Common myeloid progenitor, CD34-positive (primary cell): Measurements from ENCODE around the gene RYK.

Experiments used
- CTCF ChIA-PET: fragments of 350-600 bp; sonication (Branson Sonifier 250); formaldehyde crosslinking; loops from one replicate; lab custom pipeline; 2021; ENCODE audit warnings: antibody characterized with exemption; lab: Charles Lee
- POLR2A ChIA-PET: fragments of 350-600 bp; sonication (Branson Sonifier 250); formaldehyde crosslinking; loops from one replicate; lab custom pipeline; 2021; ENCODE audit warnings: antibody characterized with exemption; lab: Charles Lee
- DNase-seq, 3 donors: peaks; one replicate each; pipeline versions ENCODE4 v3.0.0 to v3.0.0-alpha.2; 2013
- H3K27ac ChIP-seq, 2 experiments: 1 replicate in 1 of 2; 2 replicates in 1 of 2; pipeline ENCODE4 v1.7.0; 2013; ENCODE audit warnings: inconsistent platforms in 2 of 2, low read length in 2 of 2, mild to moderate bottlenecking in 2 of 2, low read depth in 1 of 2, moderate library complexity in 1 of 2; ENCODE audit not compliant: severe bottlenecking in 2 of 2, insufficient read depth in 1 of 2, poor library complexity in 1 of 2
- H3K27me3 ChIP-seq, 5 experiments: replicated peaks in 2 of 5; 1 replicate in 3 of 5; 2 replicates in 2 of 5; pipeline versions ENCODE4 v1.6.1 to v1.7.0; 2013; ENCODE audit warnings: low read length in 4 of 5, mild to moderate bottlenecking in 2 of 5, moderate library complexity in 2 of 5, inconsistent platforms in 1 of 5; ENCODE audit not compliant: insufficient read depth in 5 of 5, control insufficient read depth in 4 of 5
- H3K36me3 ChIP-seq, 4 experiments: 1 replicate in 2 of 4; 2 replicates in 2 of 4; pipeline versions ENCODE4 v1.6.1 to v1.7.0; 2013; ENCODE audit warnings: low read length in 3 of 4, control low read depth in 1 of 4, mild to moderate bottlenecking in 1 of 4; ENCODE audit not compliant: control insufficient read depth in 4 of 4, insufficient read depth in 4 of 4
- H3K4me1 ChIP-seq, 4 experiments: 1 replicate in 3 of 4; 2 replicates in 1 of 4; pipeline versions ENCODE4 v1.6.1 to v1.7.1; 2013; ENCODE audit warnings: low read length in 3 of 4, mild to moderate bottlenecking in 3 of 4, control low read depth in 1 of 4, inconsistent platforms in 1 of 4, moderate library complexity in 1 of 4; ENCODE audit not compliant: control insufficient read depth in 4 of 4, insufficient read depth in 4 of 4; ENCODE audit errors: control extremely low read depth in 1 of 4
- H3K4me3 ChIP-seq, 7 experiments: 1 replicate in 4 of 7; 2 replicates in 3 of 7; pipeline versions ENCODE4 v1.5.1 to v1.7.0; 2013; ENCODE audit warnings: mild to moderate bottlenecking in 7 of 7, low read length in 6 of 7, moderate library complexity in 6 of 7, inconsistent platforms in 2 of 7, low read depth in 2 of 7, control low read depth in 1 of 7; ENCODE audit not compliant: insufficient read depth in 4 of 7, control insufficient read depth in 1 of 7; ENCODE audit errors: extremely low read depth in 1 of 7
- H3K9me3 ChIP-seq, 5 experiments: 1 replicate in 4 of 5; 2 replicates in 1 of 5; pipeline versions ENCODE4 v1.6.1 to v1.7.1; 2013; ENCODE audit warnings: low read length in 4 of 5, mild to moderate bottlenecking in 2 of 5, inconsistent platforms in 1 of 5, low read depth in 1 of 5, moderate library complexity in 1 of 5; ENCODE audit not compliant: control insufficient read depth in 4 of 5, insufficient read depth in 2 of 5; ENCODE audit errors: control extremely low read depth in 1 of 5
- WGBS: methylation state at CpG from one replicate; pipeline ENCODE4 v1.1.5; 2013; ENCODE audit not compliant: insufficient coverage; 5-methylcytosine and 5-hydroxymethylcytosine counted together

Gene RYK

DNA sequence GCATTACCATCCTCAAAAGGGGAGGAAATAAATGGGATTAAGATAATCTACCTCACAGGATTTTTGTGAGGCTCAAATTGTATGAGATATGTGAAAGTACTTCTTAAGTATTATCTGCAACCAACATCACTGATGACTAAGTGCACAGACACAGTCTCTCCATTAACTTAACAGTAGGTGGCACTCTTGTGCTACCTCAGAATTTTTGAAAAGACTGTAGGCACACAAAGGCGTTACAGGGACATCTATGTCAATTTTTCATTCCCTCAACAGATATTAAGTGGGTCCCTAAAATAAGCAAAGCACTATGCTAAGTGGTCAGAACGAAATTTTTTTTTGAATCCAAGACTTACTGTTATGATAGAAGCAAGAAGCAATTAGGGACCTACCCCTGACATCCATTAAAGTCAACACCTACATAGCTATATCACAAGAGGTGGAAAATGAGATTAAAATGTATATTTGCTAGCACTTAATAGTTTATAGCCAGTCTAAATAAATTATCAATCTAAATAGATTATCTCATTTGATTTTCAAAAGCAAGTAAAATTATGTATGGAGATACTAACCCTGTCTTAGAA, 52.9 kb downstream of the RYK start:
- Histone ChIP-seq H3K36me3 (peaks cover 5 to 42% (median 20%) of the 10 kb centered on the region in 4 experiments), H3K27me3 (no peaks in the 10 kb centered on the region), H3K27ac (no peak overlapping the region), H3K9me3 (no peaks in the 10 kb centered on the region), H3K4me1 (no peaks in the 10 kb centered on the region), H3K4me3 (no peak overlapping the region)
- ChIA-PET POLR2A (no interaction called here), CTCF (interaction anchor here (1.1 to 5.1 kb wide), 5 partner anchors 9 to 269 kb away, joined by 3 to 44 read pairs (median 5); no protein-coding TSS in a partner anchor)
- 40% methylated on average over 1 of the region's 2 CpGs for WGBS
- peak; percentile 61 to 83 (median 79) for DNase-seq

DNA sequence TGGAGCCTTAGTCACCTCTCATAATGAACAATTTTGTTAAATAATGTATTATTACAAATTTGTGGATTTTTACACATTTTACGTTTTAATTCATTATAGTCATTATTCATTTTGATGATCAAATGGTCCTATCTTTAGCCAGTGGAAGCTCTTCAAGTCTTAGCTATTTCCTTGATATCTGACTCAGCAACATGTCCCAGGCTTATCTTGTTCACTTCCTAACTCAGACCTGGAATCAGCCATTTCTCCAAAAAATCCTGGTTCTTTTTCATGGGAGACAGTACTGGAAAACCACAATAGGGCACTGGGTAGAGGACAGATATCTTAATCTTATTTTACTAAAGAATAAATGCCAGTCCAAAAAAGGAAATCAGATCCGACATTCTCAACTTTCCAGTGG, 56.4 kb downstream of the RYK start:
- 86% methylated on average over 1 of the region's 2 CpGs for WGBS
- no peak overlapping the region for H3K27ac ChIP-seq
- POLR2A ChIA-PET, result no interaction called here
- H3K4me1 ChIP-seq, result no peaks in the 10 kb centered on the region
- H3K27me3 ChIP-seq, result no peaks in the 10 kb centered on the region
- peaks cover 3 to 13% (median 8%) of the 10 kb centered on the region in 4 experiments for H3K36me3 ChIP-seq
- no peak for DNase-seq
- H3K4me3 ChIP-seq, result no peak overlapping the region
- no peaks in the 10 kb centered on the region for H3K9me3 ChIP-seq
- CTCF ChIA-PET, result interaction anchor here (1.0 to 4.0 kb wide), 2 partner anchors 16 to 18 kb away, joined by 3 to 22 read pairs; no protein-coding TSS in a partner anchor

DNA sequence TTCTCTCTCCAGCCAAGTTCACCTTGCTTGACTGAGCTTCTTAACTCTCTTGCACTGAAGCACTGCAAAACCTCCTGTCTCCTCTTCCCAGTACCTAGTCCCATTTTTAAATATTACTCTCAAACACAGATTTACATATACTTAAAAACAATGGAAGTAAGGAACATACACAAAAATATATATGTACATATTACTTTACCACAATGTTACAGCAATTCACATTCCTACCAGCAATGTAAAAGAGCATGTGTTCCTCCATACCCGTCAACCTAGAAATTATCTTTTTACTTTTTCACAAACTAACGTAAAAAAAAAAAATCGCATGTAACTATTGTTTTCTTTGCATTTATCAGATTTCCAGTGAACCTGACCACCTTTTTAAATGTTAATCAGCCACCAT, 60.4 kb downstream of the RYK start:
- WGBS, result 100% methylated on average over 3 of the region's 3 CpGs

DNA sequence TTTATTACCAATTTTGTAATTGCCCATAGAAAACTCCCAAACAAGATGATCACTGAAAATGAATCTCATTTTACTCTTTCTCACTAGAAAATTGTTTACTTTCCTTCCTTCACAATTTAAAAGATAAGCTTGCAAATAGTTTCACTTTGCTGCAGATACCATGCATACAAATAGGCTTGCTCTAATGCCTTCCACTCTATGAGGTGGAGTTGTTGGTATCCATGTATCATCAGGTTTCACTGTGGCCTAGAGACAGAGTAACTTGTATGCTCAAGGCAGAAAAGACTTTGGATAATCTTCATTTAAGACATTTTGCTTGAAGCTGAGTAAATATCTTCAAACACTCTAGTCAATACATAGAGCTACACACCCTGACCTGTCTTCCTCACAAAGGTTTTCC, 60.8 kb downstream of the RYK start:
- DNase-seq, result no peak
- Histone ChIP-seq H3K36me3 (peaks cover 3 to 14% (median 6%) of the 10 kb centered on the region in 4 experiments), H3K27me3 (no peaks in the 10 kb centered on the region), H3K4me1 (no peaks in the 10 kb centered on the region), H3K27ac (no peak overlapping the region), H3K4me3 (no peak overlapping the region), H3K9me3 (no peaks in the 10 kb centered on the region)
- POLR2A ChIA-PET, result no interaction called here
- CTCF ChIA-PET, result interaction anchor here (1.6 kb wide), 1 partner anchor 10 kb away, joined by 7 read pairs; no protein-coding TSS in a partner anchor

More for the DNA sequence above, 60.4 kb downstream of the RYK start:
- peaks cover 5 to 14% (median 6%) of the 10 kb centered on the region in 4 experiments for H3K36me3 ChIP-seq
- DNase-seq, result no peak
- H3K27me3 ChIP-seq, result no peaks in the 10 kb centered on the region
- POLR2A ChIA-PET, result no interaction called here
- no peak overlapping the region for H3K27ac ChIP-seq
- H3K4me3 ChIP-seq, result no peak overlapping the region
- H3K4me1 ChIP-seq, result no peaks in the 10 kb centered on the region
- H3K9me3 ChIP-seq, result no peaks in the 10 kb centered on the region
- CTCF ChIA-PET, result interaction anchor here (1.6 kb wide), 1 partner anchor 9 kb away, joined by 7 read pairs; no protein-coding TSS in a partner anchor

DNA sequence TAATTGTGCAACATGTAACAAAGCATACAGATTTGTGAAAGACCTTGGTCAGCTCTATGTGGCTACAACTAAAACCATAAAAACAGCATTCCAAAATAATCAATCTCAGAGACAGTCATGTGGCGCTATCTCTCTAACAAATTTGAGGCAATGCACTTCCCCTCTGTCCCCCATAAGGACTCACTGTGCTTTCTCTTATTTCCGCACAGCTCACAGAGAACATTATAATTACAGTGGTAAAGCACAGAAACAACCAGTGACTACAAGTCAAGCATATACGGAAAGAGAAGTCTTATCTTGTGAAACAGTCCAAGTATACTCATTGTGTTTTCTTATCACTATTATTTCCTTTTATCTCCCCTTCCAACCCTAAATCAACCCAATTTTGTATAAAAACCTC, 64.3 kb downstream of the RYK start:
- POLR2A ChIA-PET, result no interaction called here
- peaks cover 3 to 19% (median 8%) of the 10 kb centered on the region in 4 experiments for H3K36me3 ChIP-seq
- CTCF ChIA-PET, result interaction anchor here (1.2 kb wide), 1 partner anchor 26 kb away, joined by 5 read pairs; no protein-coding TSS in a partner anchor

DNA sequence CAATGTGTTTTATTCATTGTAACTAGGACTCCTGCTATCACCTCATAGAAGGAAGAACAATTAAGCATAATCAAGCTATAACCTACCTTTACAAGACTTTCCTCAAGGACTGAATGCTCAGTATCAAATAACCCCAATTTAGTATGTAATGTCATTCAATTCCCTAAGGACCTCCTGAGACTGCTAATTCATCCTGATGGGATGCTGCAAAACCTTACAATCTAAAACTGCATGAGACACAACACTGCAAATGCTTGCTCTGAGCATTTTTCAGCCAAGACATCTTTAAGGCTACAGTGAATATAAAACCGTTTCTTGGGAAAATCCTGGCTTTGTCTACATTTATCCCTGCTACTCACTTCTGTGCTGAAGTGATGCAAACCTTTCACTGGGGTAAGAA, 69.9 kb downstream of the RYK start:
- H3K36me3 ChIP-seq, result peaks cover 9 to 31% (median 20%) of the 10 kb centered on the region in 4 experiments
- H3K27ac ChIP-seq, result no peak overlapping the region
- no peaks in the 10 kb centered on the region for H3K9me3 ChIP-seq
- H3K27me3 ChIP-seq, result no peaks in the 10 kb centered on the region
- H3K4me3 ChIP-seq, result no peak overlapping the region
- WGBS, result 100% methylated on average over 1 of the region's 1 CpG
- DNase-seq, result no peak
- no peaks in the 10 kb centered on the region for H3K4me1 ChIP-seq
- ChIA-PET CTCF (no interaction called here), POLR2A (no interaction called here)

More for the DNA sequence above, 64.3 kb downstream of the RYK start:
- no peak overlapping the region for H3K4me3 ChIP-seq
- H3K9me3 ChIP-seq, result no peaks in the 10 kb centered on the region
- H3K27me3 ChIP-seq, result no peaks in the 10 kb centered on the region
- H3K27ac ChIP-seq, result no peak overlapping the region
- 70% methylated on average over 3 of the region's 3 CpGs for WGBS
- DNase-seq, result peak; percentile 2 to 37 (median 34)
- H3K4me1 ChIP-seq, result no peaks in the 10 kb centered on the region

DNA sequence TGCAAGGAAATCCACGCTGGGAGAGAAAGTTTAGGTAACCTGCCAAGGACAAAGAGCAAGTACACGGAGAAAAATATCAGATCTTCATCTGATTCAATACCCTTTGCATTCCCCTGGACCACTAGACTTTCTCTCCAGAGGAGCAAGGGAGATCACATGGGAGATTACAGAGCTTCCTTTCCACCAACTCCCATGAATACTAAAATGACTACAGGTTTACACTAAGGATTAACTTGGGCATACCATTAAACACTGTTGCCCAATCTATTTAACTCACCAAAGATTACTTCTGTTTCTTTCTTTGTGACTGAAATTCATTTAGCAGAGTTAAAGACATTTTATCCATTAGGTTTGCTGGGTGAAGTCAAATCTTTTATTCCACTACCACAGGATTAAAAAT, 71.2 kb downstream of the RYK start:
- H3K4me1 ChIP-seq, result no peaks in the 10 kb centered on the region
- H3K27me3 ChIP-seq, result no peaks in the 10 kb centered on the region
- WGBS, result 100% methylated on average over 2 of the region's 2 CpGs
- ChIA-PET POLR2A (no interaction called here), CTCF (interaction anchor here (1.0 kb wide), 1 partner anchor 20 kb away, joined by 3 read pairs; no protein-coding TSS in a partner anchor)
- peaks cover 9 to 41% (median 24%) of the 10 kb centered on the region in 4 experiments for H3K36me3 ChIP-seq
- H3K9me3 ChIP-seq, result no peaks in the 10 kb centered on the region
- no peak for DNase-seq
- H3K4me3 ChIP-seq, result no peak overlapping the region
- H3K27ac ChIP-seq, result no peak overlapping the region
